Measurements from ENCODE around the gene RPL10. TPM values are rescaled to one million over a fixed set of nuclear protein-coding genes. Genes with fewer than 3 reads are reported as not detected.

The RPL10 gene
- total and polyA plus RNA-seq, 2 of the 13 experiments (the other 11 are each of a cell fraction or from before 2014, with no cell fraction given) = 2,381 to 4,713 TPM

DNA sequence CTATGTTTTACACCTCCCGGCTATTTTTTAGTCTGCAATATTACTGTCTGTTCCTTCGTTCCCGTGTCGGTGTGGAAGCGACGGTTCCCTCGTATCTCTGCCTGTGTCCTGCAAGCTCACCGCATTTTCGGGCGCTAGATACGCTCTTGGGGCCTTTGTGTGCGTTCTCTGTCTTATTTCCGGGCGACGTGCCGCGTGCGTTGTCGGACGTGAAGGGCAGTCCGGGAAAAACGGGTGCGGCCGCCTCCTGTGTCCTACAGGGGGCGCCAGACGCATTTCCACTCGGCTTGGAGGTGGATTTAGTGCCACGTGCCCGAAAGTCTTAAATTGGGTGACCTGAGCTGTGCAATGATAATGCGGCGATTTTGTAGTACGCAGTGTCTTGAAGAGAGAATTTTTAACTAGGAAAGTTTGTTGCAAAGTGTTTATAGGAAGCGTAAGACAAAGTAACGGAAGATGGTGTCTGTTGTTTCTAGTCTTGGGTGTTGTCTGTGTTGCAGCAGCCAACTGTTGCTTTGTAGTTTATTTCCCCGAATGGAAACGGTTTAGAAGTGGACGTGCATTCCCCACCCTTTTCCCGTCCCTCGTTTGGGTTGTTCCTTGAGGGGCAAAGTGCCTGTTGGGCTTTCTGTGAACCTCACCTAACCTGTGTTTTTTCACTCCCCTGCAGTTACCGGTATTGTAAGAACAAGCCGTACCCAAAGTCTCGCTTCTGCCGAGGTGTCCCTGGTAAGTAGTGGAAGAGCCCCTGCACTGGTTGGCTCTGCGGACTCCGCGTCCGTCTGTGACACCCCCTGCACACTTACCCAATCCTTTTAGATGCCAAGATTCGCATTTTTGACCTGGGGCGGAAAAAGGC, 720 bp downstream of the RPL10 start (continued):
- TF ChIP-seq, protein P1, sequence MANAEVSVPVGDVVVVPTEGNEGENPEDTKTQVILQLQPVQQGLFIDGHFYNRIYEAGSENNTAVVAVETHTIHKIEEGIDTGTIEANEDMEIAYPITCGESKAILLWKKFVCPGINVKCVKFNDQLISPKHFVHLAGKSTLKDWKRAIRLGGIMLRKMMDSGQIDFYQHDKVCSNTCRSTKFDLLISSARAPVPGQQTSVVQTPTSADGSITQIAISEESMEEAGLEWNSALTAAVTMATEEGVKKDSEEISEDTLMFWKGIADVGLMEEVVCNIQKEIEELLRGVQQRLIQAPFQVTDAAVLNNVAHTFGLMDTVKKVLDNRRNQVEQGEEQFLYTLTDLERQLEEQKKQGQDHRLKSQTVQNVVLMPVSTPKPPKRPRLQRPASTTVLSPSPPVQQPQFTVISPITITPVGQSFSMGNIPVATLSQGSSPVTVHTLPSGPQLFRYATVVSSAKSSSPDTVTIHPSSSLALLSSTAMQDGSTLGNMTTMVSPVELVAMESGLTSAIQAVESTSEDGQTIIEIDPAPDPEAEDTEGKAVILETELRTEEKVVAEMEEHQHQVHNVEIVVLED (CRISPR knock-in tag; IDR thresholded peaks at IDR 0.05; ENCODE audit: borderline replicate concordance) = 0 out of 2 replicates have a peak, but pooled peaks have one; percentile 25
- TF ChIP-seq, protein P2, sequence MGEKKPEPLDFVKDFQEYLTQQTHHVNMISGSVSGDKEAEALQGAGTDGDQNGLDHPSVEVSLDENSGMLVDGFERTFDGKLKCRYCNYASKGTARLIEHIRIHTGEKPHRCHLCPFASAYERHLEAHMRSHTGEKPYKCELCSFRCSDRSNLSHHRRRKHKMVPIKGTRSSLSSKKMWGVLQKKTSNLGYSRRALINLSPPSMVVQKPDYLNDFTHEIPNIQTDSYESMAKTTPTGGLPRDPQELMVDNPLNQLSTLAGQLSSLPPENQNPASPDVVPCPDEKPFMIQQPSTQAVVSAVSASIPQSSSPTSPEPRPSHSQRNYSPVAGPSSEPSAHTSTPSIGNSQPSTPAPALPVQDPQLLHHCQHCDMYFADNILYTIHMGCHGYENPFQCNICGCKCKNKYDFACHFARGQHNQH (CRISPR knock-in tag; IDR thresholded peaks at IDR 0.05) = no peak
- TF ChIP-seq, protein P3, sequence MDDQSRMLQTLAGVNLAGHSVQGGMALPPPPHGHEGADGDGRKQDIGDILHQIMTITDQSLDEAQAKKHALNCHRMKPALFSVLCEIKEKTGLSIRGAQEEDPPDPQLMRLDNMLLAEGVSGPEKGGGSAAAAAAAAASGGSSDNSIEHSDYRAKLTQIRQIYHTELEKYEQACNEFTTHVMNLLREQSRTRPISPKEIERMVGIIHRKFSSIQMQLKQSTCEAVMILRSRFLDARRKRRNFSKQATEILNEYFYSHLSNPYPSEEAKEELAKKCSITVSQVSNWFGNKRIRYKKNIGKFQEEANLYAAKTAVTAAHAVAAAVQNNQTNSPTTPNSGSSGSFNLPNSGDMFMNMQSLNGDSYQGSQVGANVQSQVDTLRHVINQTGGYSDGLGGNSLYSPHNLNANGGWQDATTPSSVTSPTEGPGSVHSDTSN (CRISPR knock-in tag; IDR thresholded peaks at IDR 0.05; ENCODE audit: borderline replicate concordance) = no peak
- TF ChIP-seq, protein P4, sequence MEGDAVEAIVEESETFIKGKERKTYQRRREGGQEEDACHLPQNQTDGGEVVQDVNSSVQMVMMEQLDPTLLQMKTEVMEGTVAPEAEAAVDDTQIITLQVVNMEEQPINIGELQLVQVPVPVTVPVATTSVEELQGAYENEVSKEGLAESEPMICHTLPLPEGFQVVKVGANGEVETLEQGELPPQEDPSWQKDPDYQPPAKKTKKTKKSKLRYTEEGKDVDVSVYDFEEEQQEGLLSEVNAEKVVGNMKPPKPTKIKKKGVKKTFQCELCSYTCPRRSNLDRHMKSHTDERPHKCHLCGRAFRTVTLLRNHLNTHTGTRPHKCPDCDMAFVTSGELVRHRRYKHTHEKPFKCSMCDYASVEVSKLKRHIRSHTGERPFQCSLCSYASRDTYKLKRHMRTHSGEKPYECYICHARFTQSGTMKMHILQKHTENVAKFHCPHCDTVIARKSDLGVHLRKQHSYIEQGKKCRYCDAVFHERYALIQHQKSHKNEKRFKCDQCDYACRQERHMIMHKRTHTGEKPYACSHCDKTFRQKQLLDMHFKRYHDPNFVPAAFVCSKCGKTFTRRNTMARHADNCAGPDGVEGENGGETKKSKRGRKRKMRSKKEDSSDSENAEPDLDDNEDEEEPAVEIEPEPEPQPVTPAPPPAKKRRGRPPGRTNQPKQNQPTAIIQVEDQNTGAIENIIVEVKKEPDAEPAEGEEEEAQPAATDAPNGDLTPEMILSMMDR (CRISPR knock-in tag; IDR thresholded peaks at IDR 0.05) = peak; percentile 80
- TF ChIP-seq RARG (CRISPR knock-in tag; IDR thresholded peaks at IDR 0.05; ENCODE audit: low read depth) (no peak), ZNF543 (CRISPR knock-in tag; IDR thresholded peaks at IDR 0.05) (no peak), ZNF556 (CRISPR knock-in tag; IDR thresholded peaks at IDR 0.05; ENCODE audit: borderline replicate concordance) (no peak), RBM22 (optimal IDR thresholded peaks at IDR 0.05; ENCODE audit: low read length) (peak; percentile 60), MIER2 (CRISPR knock-in tag; IDR thresholded peaks at IDR 0.05) (no peak), MAFG (CRISPR knock-in tag; IDR thresholded peaks at IDR 0.05) (no peak), MTF1 (CRISPR knock-in tag; IDR thresholded peaks at IDR 0.05) (no peak), ASH2L (IDR thresholded peaks at IDR 0.05; ENCODE audit: insufficient read length, low read depth, low read length) (peak; percentile 62), ZFYVE20 (CRISPR knock-in tag; IDR thresholded peaks at IDR 0.05; ENCODE audit: borderline replicate concordance, low read depth) (no peak), ZNF557 (CRISPR knock-in tag; IDR thresholded peaks at IDR 0.05) (0 out of 2 replicates have a peak, but pooled peaks have one; percentile 22), WIZ (CRISPR knock-in tag; IDR thresholded peaks at IDR 0.05) (no peak; the same call in 1 of the 2 replicates), ZNF138 (CRISPR knock-in tag; IDR thresholded peaks at IDR 0.05; ENCODE audit: low read depth) (no peak), SIN3A (IDR thresholded peaks at IDR 0.05; ENCODE audit: borderline replicate concordance, low read depth, low read length) (peak; percentile 28; the same call in 1 of the 2 replicates), ZNF777 (CRISPR knock-in tag; IDR thresholded peaks at IDR 0.05) (peak; percentile 51; the same call in 1 of the 2 replicates), HES4 (CRISPR knock-in tag; IDR thresholded peaks at IDR 0.05; ENCODE audit: borderline replicate concordance) (peak; percentile 11; the same call in 1 of the 2 replicates)
- TF ChIP-seq, protein P5, sequence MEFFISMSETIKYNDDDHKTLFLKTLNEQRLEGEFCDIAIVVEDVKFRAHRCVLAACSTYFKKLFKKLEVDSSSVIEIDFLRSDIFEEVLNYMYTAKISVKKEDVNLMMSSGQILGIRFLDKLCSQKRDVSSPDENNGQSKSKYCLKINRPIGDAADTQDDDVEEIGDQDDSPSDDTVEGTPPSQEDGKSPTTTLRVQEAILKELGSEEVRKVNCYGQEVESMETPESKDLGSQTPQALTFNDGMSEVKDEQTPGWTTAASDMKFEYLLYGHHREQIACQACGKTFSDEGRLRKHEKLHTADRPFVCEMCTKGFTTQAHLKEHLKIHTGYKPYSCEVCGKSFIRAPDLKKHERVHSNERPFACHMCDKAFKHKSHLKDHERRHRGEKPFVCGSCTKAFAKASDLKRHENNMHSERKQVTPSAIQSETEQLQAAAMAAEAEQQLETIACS (CRISPR knock-in tag; IDR thresholded peaks at IDR 0.05) = no peak; the same call in 1 of the 2 replicates
- TF ChIP-seq, protein P6, sequence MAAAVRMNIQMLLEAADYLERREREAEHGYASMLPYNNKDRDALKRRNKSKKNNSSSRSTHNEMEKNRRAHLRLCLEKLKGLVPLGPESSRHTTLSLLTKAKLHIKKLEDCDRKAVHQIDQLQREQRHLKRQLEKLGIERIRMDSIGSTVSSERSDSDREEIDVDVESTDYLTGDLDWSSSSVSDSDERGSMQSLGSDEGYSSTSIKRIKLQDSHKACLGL (CRISPR knock-in tag; IDR thresholded peaks at IDR 0.05) = no peak; the same call in 1 of the 2 replicates

Data from HepG2 (cell line).